Astrocyte of the cerebellum (primary cell): ENCODE data around the gene EXOC6B.

Experiments used
- DNase-seq: peaks from one replicate; pipeline ENCODE4 v3.0.0-alpha.2; 2011; ENCODE audit warnings: low read depth
- H3K4me3 ChIP-seq: 2 replicates; pipeline ENCODE4 v1.5.1; 2011; ENCODE audit warnings: mild to moderate bottlenecking, low read depth, low read length, moderate library complexity
- CTCF ChIP-seq: IDR thresholded peaks from 2 replicates; pipeline ENCODE4 v1.5.1; 2012; ENCODE audit warnings: low read length, low read depth, moderate library complexity, mild to moderate bottlenecking; ENCODE audit errors: missing control alignments
- in situ Hi-C: cut with HindIII; loops from 2 replicates; pipeline ENCODE4 v1.10.0; 2017; ENCODE audit warnings: low sequenced_read_pairs

EXOC6B gene

GRCh38 chr2:72415781-72416475 is 409.9 kb downstream of the EXOC6B start:
- H3K4me3 ChIP-seq = no peak overlapping the region
- in situ Hi-C loops = no loop called here
- no peak for DNase-seq
- TF ChIP-seq CTCF = no peak

GRCh38 chr2:72415241-72415661 is 410.6 kb downstream of the EXOC6B start:
- H3K4me3 ChIP-seq = no peak overlapping the region
- TF ChIP-seq CTCF = no peak
- DNase-seq = peak; percentile 20
- in situ Hi-C loops = no loop called here

- in situ Hi-C loops = no loop called here
- no peak overlapping the region for H3K4me3 ChIP-seq
- TF ChIP-seq CTCF = no peak
- no peak for DNase-seq
Measured at GRCh38 chr2:72414137-72414760, 411.6 kb downstream of the EXOC6B start.

GRCh38 chr2:72413716-72414115 is 412.1 kb downstream of the EXOC6B start:
- DNase-seq = no peak
- in situ Hi-C loops = no loop called here
- TF ChIP-seq CTCF = no peak
- H3K4me3 ChIP-seq = no peak overlapping the region

GRCh38 chr2:72412214-72412613 is 413.6 kb downstream of the EXOC6B start:
- TF ChIP-seq CTCF = no peak
- no peak overlapping the region for H3K4me3 ChIP-seq
- no peak for DNase-seq
- in situ Hi-C loops = no loop called here

- in situ Hi-C loops = no loop called here
- no peak for DNase-seq
- TF ChIP-seq CTCF = no peak
- no peak overlapping the region for H3K4me3 ChIP-seq
Measured at GRCh38 chr2:72399879-72400278, 426.0 kb downstream of the EXOC6B start.
